Measurements from ENCODE around the gene SLC4A1AP.

Gene SLC4A1AP

DNA sequence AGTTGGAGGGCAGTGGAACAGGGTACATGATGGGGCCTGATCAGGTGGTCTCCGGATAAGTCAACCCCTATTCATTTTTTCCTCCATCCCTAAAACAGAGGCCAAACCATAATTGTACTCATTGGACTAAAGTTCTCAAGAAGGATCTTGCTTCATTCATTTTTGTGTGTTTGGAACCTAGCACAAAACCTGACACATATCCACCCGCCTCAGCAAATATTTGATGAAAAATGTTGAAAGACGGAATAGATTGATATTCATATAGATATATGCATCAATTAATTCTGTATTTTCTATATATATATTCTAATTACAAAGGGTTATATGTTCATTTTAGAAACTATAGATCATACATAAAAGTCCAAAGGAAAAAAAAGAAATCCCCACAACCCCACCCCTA, 21.9 kb downstream of the SLC4A1AP start:
- no peak for TF ChIP-seq TAF1 (IDR thresholded peaks at IDR 0.05; ENCODE audit: borderline replicate concordance, insufficient read depth, low read length)
- TF ChIP-seq POLR2AphosphoS5 (IDR thresholded peaks at IDR 0.05; ENCODE audit: low read depth, low read length), result no peak
- no peak for TF ChIP-seq SIN3A (IDR thresholded peaks at IDR 0.05; ENCODE audit: borderline replicate concordance, insufficient read depth, low read length)
- TF ChIP-seq, protein P1, sequence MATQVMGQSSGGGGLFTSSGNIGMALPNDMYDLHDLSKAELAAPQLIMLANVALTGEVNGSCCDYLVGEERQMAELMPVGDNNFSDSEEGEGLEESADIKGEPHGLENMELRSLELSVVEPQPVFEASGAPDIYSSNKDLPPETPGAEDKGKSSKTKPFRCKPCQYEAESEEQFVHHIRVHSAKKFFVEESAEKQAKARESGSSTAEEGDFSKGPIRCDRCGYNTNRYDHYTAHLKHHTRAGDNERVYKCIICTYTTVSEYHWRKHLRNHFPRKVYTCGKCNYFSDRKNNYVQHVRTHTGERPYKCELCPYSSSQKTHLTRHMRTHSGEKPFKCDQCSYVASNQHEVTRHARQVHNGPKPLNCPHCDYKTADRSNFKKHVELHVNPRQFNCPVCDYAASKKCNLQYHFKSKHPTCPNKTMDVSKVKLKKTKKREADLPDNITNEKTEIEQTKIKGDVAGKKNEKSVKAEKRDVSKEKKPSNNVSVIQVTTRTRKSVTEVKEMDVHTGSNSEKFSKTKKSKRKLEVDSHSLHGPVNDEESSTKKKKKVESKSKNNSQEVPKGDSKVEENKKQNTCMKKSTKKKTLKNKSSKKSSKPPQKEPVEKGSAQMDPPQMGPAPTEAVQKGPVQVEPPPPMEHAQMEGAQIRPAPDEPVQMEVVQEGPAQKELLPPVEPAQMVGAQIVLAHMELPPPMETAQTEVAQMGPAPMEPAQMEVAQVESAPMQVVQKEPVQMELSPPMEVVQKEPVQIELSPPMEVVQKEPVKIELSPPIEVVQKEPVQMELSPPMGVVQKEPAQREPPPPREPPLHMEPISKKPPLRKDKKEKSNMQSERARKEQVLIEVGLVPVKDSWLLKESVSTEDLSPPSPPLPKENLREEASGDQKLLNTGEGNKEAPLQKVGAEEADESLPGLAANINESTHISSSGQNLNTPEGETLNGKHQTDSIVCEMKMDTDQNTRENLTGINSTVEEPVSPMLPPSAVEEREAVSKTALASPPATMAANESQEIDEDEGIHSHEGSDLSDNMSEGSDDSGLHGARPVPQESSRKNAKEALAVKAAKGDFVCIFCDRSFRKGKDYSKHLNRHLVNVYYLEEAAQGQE (IDR thresholded peaks at IDR 0.05; ENCODE audit: insufficient read depth in 1 of 2, low read depth in 2 of 2, low read length in 2 of 2), result no peak

DNA sequence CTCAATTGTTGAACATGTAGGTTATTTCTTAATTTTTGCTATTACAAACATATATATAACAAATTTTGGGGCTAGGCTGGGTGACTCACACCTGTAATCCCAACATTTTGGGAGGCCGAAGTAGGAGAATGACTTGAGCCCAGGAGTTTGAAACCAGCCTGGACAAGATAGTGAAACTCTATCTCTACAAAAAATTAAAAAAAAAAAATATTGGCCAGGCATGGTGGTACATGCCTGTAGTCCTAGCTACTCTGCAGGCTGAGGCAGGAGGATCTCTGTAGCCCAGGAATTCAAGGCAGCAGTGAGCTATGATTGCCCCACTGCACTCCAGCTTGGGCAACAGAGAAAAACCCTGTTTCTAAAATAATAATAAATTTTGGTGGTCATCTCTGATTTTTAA, 23.5 kb downstream of the SLC4A1AP start:
- TF ChIP-seq, protein P1 (IDR thresholded peaks at IDR 0.05; ENCODE audit: insufficient read depth in 1 of 2, low read depth in 2 of 2, low read length in 2 of 2), result no peak
- TF ChIP-seq POLR2AphosphoS5 (IDR thresholded peaks at IDR 0.05; ENCODE audit: low read depth, low read length), result no peak
- no peak for TF ChIP-seq FOXP2 (optimal IDR thresholded peaks at IDR 0.05; ENCODE audit: borderline replicate concordance, extremely low read depth, extremely low read length, insufficient read depth)
- no peak for TF ChIP-seq SIN3A (IDR thresholded peaks at IDR 0.05; ENCODE audit: borderline replicate concordance, insufficient read depth, low read length)
- TF ChIP-seq TAF1 (IDR thresholded peaks at IDR 0.05; ENCODE audit: borderline replicate concordance, insufficient read depth, low read length), result no peak

DNA sequence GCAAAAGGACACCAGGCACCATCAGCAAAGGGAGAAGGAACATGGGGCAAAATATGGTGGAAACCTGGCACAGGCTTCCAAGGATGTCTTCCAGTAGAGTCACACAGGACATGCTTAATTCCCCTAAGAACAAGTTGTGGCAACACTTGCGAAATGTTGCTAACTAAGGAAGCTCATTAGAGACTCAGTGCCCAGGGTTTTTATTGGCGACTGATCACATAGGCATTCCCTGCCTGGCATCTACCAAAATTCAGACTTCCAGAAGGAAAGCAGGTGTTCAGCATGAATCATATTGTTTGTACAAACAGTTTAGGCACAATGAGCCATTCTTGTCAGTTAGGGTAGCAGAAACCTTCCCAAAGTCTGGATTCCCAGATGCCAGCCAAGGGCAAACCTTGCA, 25.7 kb downstream of the SLC4A1AP start:
- TF ChIP-seq FOXP2 (optimal IDR thresholded peaks at IDR 0.05; ENCODE audit: borderline replicate concordance, extremely low read depth, extremely low read length, insufficient read depth) (no peak), TAF1 (IDR thresholded peaks at IDR 0.05; ENCODE audit: borderline replicate concordance, insufficient read depth, low read length) (no peak), SIN3A (IDR thresholded peaks at IDR 0.05; ENCODE audit: borderline replicate concordance, insufficient read depth, low read length) (no peak), POLR2AphosphoS5 (IDR thresholded peaks at IDR 0.05; ENCODE audit: low read depth, low read length) (no peak)
- TF ChIP-seq, protein P1 (IDR thresholded peaks at IDR 0.05; ENCODE audit: insufficient read depth in 1 of 2, low read depth in 2 of 2, low read length in 2 of 2), result no peak

DNA sequence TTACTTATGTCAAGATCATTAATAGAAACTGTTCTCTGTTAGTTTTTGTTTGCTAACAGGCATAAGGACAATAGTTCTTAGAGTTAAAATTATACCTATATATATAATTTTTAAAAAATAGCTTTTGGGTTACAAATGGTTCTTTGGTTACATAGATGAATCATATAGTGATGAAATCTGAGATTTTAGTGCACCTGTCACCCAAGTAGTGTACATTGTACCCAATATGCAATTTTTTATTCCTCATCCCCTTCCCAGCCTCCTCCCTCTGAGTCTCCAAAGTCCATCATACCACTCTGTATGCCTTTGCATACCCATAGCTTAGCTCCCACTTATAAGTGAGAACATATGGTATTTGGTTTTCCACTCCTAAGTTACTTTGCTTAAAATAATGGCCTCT, 26.4 kb downstream of the SLC4A1AP start:
- TF ChIP-seq FOXP2 (optimal IDR thresholded peaks at IDR 0.05; ENCODE audit: borderline replicate concordance, extremely low read depth, extremely low read length, insufficient read depth) (no peak), TAF1 (IDR thresholded peaks at IDR 0.05; ENCODE audit: borderline replicate concordance, insufficient read depth, low read length) (no peak), POLR2AphosphoS5 (IDR thresholded peaks at IDR 0.05; ENCODE audit: low read depth, low read length) (no peak)
- TF ChIP-seq, protein P1 (IDR thresholded peaks at IDR 0.05; ENCODE audit: insufficient read depth in 1 of 2, low read depth in 2 of 2, low read length in 2 of 2), result no peak

GRCh38 chr2:27697660-27698059, 34.0 kb downstream of the SLC4A1AP start:
- TF ChIP-seq, protein P1 (IDR thresholded peaks at IDR 0.05; ENCODE audit: insufficient read depth in 1 of 2, low read depth in 2 of 2, low read length in 2 of 2), result no peak
- no peak for TF ChIP-seq SIN3A (IDR thresholded peaks at IDR 0.05; ENCODE audit: borderline replicate concordance, insufficient read depth, low read length)
- no peak for TF ChIP-seq POLR2AphosphoS5 (IDR thresholded peaks at IDR 0.05; ENCODE audit: low read depth, low read length)
- no peak for TF ChIP-seq FOXP2 (optimal IDR thresholded peaks at IDR 0.05; ENCODE audit: borderline replicate concordance, extremely low read depth, extremely low read length, insufficient read depth)
- no peak for TF ChIP-seq TAF1 (IDR thresholded peaks at IDR 0.05; ENCODE audit: borderline replicate concordance, insufficient read depth, low read length)
